ENCODE data around the gene CXCR6. TPM values are rescaled to one million over a fixed set of nuclear protein-coding genes. Genes with fewer than 3 reads are reported as not detected.

Gene CXCR6
- total RNA-seq (2022; extraction: Qiagen RNA extraction; ENCODE audit: low read depth) = not detected in 5 replicates

DNA sequence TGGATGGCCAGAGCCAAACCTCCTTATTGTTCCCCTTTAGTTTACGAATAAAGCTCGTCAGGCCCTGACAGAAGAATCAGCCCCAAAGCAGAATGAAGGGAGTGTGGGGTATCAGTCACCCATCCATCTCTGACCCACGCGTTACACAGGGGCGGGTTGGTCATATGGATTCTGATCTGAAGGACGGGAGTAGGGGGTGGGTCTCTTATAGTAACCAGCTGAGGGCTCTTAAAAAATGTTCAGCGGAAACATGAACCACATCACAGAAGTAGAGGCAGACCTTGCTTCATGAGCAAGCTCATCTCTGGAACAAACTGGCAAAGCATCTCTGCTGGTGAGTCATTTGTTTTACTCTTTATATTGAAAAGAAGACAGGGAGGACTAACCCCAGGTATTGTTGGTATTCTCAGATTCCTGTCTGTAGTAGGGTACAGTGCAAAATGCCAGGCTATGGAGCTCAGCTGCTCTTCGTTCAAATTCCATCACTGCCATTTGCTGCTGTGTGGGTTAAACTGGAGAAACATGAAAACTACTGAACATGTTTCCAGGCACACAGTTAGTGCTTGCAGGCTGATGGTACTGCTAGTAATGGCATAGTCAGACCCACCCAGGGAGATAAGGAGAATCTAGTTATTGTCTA lies at the start of gene CXCR6:
CXCR6 (plus strand) TSS at position 258 of the 640 bp plus-strand sequence. CDS start 3,018 bp downstream, outside the sequence.

GRCh38 chr3:45995236-45996192 lies 52.2 kb downstream of the CXCR6 start, which contains the start of gene FYCO1:
Gene FYCO1 (minus strand): TSS chr3:45995824. CDS start chr3:45984910, 10,914 bp downstream.

Other genes starting within 250 kb of the CXCR6 start
- 0.03 to 0.07 TPM (median 0.04 TPM) in 4 of 5 replicates, not detected in the other for gene SLC6A20, start 146.9 kb upstream of the CXCR6 start, total RNA-seq (2022; extraction: Qiagen RNA extraction; ENCODE audit: low read depth)
- 12.2 to 17.1 TPM (median 15.1 TPM) in 5 replicates for gene LZTFL1, start 101.3 kb upstream of the CXCR6 start, total RNA-seq (2022; extraction: Qiagen RNA extraction; ENCODE audit: low read depth)
- not detected in 5 replicates for gene CCR9, start 56.9 kb upstream of the CXCR6 start, total RNA-seq (2022; extraction: Qiagen RNA extraction; ENCODE audit: low read depth)
- 4.0 to 5.4 TPM (median 4.9 TPM) in 5 replicates for gene FYCO1, start 52.4 kb downstream of the CXCR6 start, total RNA-seq (2022; extraction: Qiagen RNA extraction; ENCODE audit: low read depth)
- not detected in 5 replicates for gene XCR1, start 84.0 kb downstream of the CXCR6 start, total RNA-seq (2022; extraction: Qiagen RNA extraction; ENCODE audit: low read depth)

All from A549 treated with GW870086 at 1 μM for 4 hours (cell line).